HAP-1 (cell line): ENCODE data around the gene GNG3.
"Not testable (repeated sequence)": the region's sequence is repeated elsewhere in the genome, so short reads cannot be mapped to it uniquely, and the experiment has no call there.

Experiments used
- DNase-seq, 2 experiments: peaks; one replicate each; pipeline ENCODE4 v3.0.0-alpha.2; 2016 to 2020; ENCODE audit warnings: low spot score in 2 of 2
- H3K27me3 ChIP-seq: fragments of 250-450 bp; sonication (Bioruptor Pico); 2 replicates; pipeline ENCODE4 v1.5.1; 2020; ENCODE audit warnings: low read depth, mild to moderate bottlenecking, moderate library complexity
- H3K36me3 ChIP-seq: fragments of 250-450 bp; sonication (Bioruptor Pico); replicated peaks from 2 replicates; pipeline ENCODE4 v1.5.1; 2020; ENCODE audit warnings: mild to moderate bottlenecking
- H3K4me1 ChIP-seq: fragments of 250-450 bp; sonication (Bioruptor Pico); 2 replicates; pipeline ENCODE4 v1.5.1; 2020; ENCODE audit warnings: mild to moderate bottlenecking
- H3K4me3 ChIP-seq: fragments of 250-450 bp; sonication (Bioruptor Pico); 2 replicates; pipeline ENCODE4 v1.5.1; 2020; ENCODE audit warnings: mild to moderate bottlenecking, moderate library complexity
- H3K9me3 ChIP-seq: fragments of 250-450 bp; sonication (Bioruptor Pico); 2 replicates; pipeline ENCODE4 v1.5.1; 2020; ENCODE audit warnings: mild to moderate bottlenecking, moderate library complexity
- in situ Hi-C: fragments of 300-500 bp; cut with MboI; formaldehyde crosslinking; loops from 3 replicates; pipeline ENCODE4 v1.14.3; 2020; ENCODE audit warnings: low sequenced_read_pairs, inconsistent platforms, mixed read lengths

Gene GNG3

GRCh38 chr11:62677156-62677555 lies 30.3 kb upstream of the GNG3 start:
- no peak for DNase-seq
- Histone ChIP-seq H3K27me3 (no peaks in the 10 kb centered on the region), H3K4me1 (peaks cover 23% of the 10 kb centered on the region), H3K36me3 (peaks cover 46% of the 10 kb centered on the region), H3K9me3 (no peaks in the 10 kb centered on the region), H3K4me3 (0 out of 2 replicates have a peak overlapping the region, but pooled peaks have one; percentile 95)
- in situ Hi-C loops: no loop called here

- peaks cover 20% of the 10 kb centered on the region for H3K4me1 ChIP-seq
- no peaks in the 10 kb centered on the region for H3K9me3 ChIP-seq
- DNase-seq: no peak
- peak overlapping the region; percentile 95 for H3K4me3 ChIP-seq
- peaks cover 44% of the 10 kb centered on the region for H3K36me3 ChIP-seq
- in situ Hi-C loops: no loop called here
- H3K27me3 ChIP-seq: no peaks in the 10 kb centered on the region
Observed at GRCh38 chr11:62677714-62678113, 29.8 kb upstream of the GNG3 start.

- no peaks in the 10 kb centered on the region for H3K9me3 ChIP-seq
- no peaks in the 10 kb centered on the region for H3K27me3 ChIP-seq
- H3K36me3 ChIP-seq: peaks cover 38% of the 10 kb centered on the region
- in situ Hi-C loops: no loop called here
- H3K4me1 ChIP-seq: peaks cover 15% of the 10 kb centered on the region
- H3K4me3 ChIP-seq: peak overlapping the region; percentile 95
- DNase-seq: no peak
Observed at GRCh38 chr11:62678433-62678769, 29.1 kb upstream of the GNG3 start.

- H3K4me3 ChIP-seq: peak within 1 kb of the TSS; percentile 95
- H3K4me1 ChIP-seq: peaks cover 15% of the 10 kb centered on the region
- DNase-seq: peak; percentile 81 to 91
- H3K9me3 ChIP-seq: no peaks in the 10 kb centered on the region
- H3K36me3 ChIP-seq: peaks cover 32% of the 10 kb centered on the region
- in situ Hi-C loops: no loop called here
- H3K27me3 ChIP-seq: no peaks in the 10 kb centered on the region
Observed at GRCh38 chr11:62678770-62679696, 28.4 kb upstream of the GNG3 start, which contains the start of gene UBXN1. TSS of gene UBXN1 (minus strand) at chr11:62679073. CDS start at chr11:62678923, 150 bp downstream.

- peak; percentile 59 to 64 for DNase-seq
- Histone ChIP-seq H3K27me3 (no peaks in the 10 kb centered on the region), H3K4me1 (peaks cover 15% of the 10 kb centered on the region), H3K9me3 (no peaks in the 10 kb centered on the region), H3K4me3 (no peak overlapping the region), H3K36me3 (peaks cover 24% of the 10 kb centered on the region)
- in situ Hi-C loops: no loop called here
Observed at GRCh38 chr11:62680825-62681240, 26.6 kb upstream of the GNG3 start.

- in situ Hi-C loops: no loop called here
- H3K4me1 ChIP-seq: peaks cover 11% of the 10 kb centered on the region
- H3K4me3 ChIP-seq: no peak overlapping the region
- H3K36me3 ChIP-seq: peaks cover 7% of the 10 kb centered on the region
- no peaks in the 10 kb centered on the region for H3K27me3 ChIP-seq
- no peak for DNase-seq
- no peaks in the 10 kb centered on the region for H3K9me3 ChIP-seq
Observed at GRCh38 chr11:62682518-62682917, 25.0 kb upstream of the GNG3 start.

GRCh38 chr11:62687508-62688396 lies 19.7 kb upstream of the GNG3 start:
- H3K36me3 ChIP-seq: peaks cover 26% of the 10 kb centered on the region
- no peak for DNase-seq
- H3K4me1 ChIP-seq: no peaks in the 10 kb centered on the region
- in situ Hi-C loops: no loop called here
- H3K9me3 ChIP-seq: no peaks in the 10 kb centered on the region
- H3K27me3 ChIP-seq: no peaks in the 10 kb centered on the region
- H3K4me3 ChIP-seq: no peak overlapping the region

- H3K4me1 ChIP-seq: no peaks in the 10 kb centered on the region
- no peaks in the 10 kb centered on the region for H3K9me3 ChIP-seq
- no peaks in the 10 kb centered on the region for H3K27me3 ChIP-seq
- in situ Hi-C loops: no loop called here
- peaks cover 33% of the 10 kb centered on the region for H3K36me3 ChIP-seq
- no peak overlapping the region for H3K4me3 ChIP-seq
- DNase-seq: no peak
Observed at GRCh38 chr11:62688491-62688890, 19.0 kb upstream of the GNG3 start.

- in situ Hi-C loops: loop anchor here (10.0 kb wide), 1 partner anchor 295 kb away; no protein-coding TSS in a partner anchor
- Histone ChIP-seq H3K36me3 (peaks cover 43% of the 10 kb centered on the region), H3K27me3 (no peaks in the 10 kb centered on the region), H3K4me3 (no peak within 1 kb of the TSS), H3K9me3 (no peaks in the 10 kb centered on the region), H3K4me1 (no peaks in the 10 kb centered on the region)
- DNase-seq: no peak
Observed at GRCh38 chr11:62689421-62690183, 17.9 kb upstream of the GNG3 start, which contains the start of gene LRRN4CL. TSS of gene LRRN4CL (minus strand) at chr11:62689530. CDS start at chr11:62688508, 1,022 bp downstream.

- not testable (repeated sequence) for H3K4me3 ChIP-seq, H3K4me1 ChIP-seq, DNase-seq, H3K9me3 ChIP-seq, H3K27me3 ChIP-seq
- peaks cover 43% of the 10 kb centered on the region for H3K36me3 ChIP-seq
- in situ Hi-C loops: loop anchor here (10.0 kb wide), 1 partner anchor 299 kb away; no protein-coding TSS in a partner anchor
Observed at GRCh38 chr11:62693624-62694023, 13.9 kb upstream of the GNG3 start.

GRCh38 chr11:62694455-62695167 lies 12.9 kb upstream of the GNG3 start:
- Histone ChIP-seq H3K9me3 (no peaks in the 10 kb centered on the region), H3K36me3 (peaks cover 42% of the 10 kb centered on the region), H3K27me3 (no peaks in the 10 kb centered on the region), H3K4me1 (no peaks in the 10 kb centered on the region), H3K4me3 (no peak overlapping the region)
- in situ Hi-C loops: loop anchor here (10.0 kb wide), 1 partner anchor 300 kb away; no protein-coding TSS in a partner anchor
- DNase-seq: peak; percentile 56 to 84

GRCh38 chr11:62702246-62702645 lies 5.2 kb upstream of the GNG3 start:
- H3K9me3 ChIP-seq: no peaks in the 10 kb centered on the region
- no peaks in the 10 kb centered on the region for H3K27me3 ChIP-seq
- peaks cover 47% of the 10 kb centered on the region for H3K36me3 ChIP-seq
- H3K4me3 ChIP-seq: no peak overlapping the region
- peaks cover 11% of the 10 kb centered on the region for H3K4me1 ChIP-seq
- DNase-seq: no peak
- in situ Hi-C loops: no loop called here
